HEK293 (cell line): ENCODE results near the gene BBC3.

Experiments
- CTCF ChIP-seq: fragments of 450-650 bp; formaldehyde crosslinking; IDR thresholded peaks from 2 replicates; pipeline ENCODE4 v1.5.1; 2016; ENCODE audit warnings: missing biosample characterization, missing genetic modification characterization
- ZBTB7A ChIP-seq: fragments of 450-650 bp; formaldehyde crosslinking; IDR thresholded peaks from 2 replicates; pipeline ENCODE4 v1.5.1; 2016; ENCODE audit warnings: low read depth, missing biosample characterization, missing genetic modification characterization
- ZNF239 ChIP-seq: fragments of 450-650 bp; formaldehyde crosslinking; IDR thresholded peaks from 2 replicates; pipeline ENCODE4 v1.5.1; 2016; ENCODE audit warnings: missing biosample characterization, missing genetic modification characterization
- TF ChIP-seq, protein P1 (sequence below): fragments of 450-650 bp; formaldehyde crosslinking; conservative IDR thresholded peaks from 2 replicates; pipeline ENCODE4 v1.5.1; 2016; ENCODE audit warnings: low read depth, missing biosample characterization, missing genetic modification characterization
- TF ChIP-seq, protein P2 (sequence below): fragments of 450-650 bp; formaldehyde crosslinking; IDR thresholded peaks from 2 replicates; pipeline ENCODE4 v1.5.1; 2016; ENCODE audit warnings: missing biosample characterization, missing genetic modification characterization

- no peak for TF ChIP-seq ZBTB7A (tag by site-specific recombination)
- TF ChIP-seq CTCF (tag by site-specific recombination): no peak
- no peak for TF ChIP-seq ZNF239 (tag by site-specific recombination)
- TF ChIP-seq, protein P1, sequence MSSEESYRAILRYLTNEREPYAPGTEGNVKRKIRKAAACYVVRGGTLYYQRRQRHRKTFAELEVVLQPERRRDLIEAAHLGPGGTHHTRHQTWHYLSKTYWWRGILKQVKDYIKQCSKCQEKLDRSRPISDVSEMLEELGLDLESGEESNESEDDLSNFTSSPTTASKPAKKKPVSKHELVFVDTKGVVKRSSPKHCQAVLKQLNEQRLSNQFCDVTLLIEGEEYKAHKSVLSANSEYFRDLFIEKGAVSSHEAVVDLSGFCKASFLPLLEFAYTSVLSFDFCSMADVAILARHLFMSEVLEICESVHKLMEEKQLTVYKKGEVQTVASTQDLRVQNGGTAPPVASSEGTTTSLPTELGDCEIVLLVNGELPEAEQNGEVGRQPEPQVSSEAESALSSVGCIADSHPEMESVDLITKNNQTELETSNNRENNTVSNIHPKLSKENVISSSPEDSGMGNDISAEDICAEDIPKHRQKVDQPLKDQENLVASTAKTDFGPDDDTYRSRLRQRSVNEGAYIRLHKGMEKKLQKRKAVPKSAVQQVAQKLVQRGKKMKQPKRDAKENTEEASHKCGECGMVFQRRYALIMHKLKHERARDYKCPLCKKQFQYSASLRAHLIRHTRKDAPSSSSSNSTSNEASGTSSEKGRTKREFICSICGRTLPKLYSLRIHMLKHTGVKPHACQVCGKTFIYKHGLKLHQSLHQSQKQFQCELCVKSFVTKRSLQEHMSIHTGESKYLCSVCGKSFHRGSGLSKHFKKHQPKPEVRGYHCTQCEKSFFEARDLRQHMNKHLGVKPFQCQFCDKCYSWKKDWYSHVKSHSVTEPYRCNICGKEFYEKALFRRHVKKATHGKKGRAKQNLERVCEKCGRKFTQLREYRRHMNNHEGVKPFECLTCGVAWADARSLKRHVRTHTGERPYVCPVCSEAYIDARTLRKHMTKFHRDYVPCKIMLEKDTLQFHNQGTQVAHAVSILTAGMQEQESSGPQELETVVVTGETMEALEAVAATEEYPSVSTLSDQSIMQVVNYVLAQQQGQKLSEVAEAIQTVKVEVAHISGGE: no peak
- TF ChIP-seq, protein P2, sequence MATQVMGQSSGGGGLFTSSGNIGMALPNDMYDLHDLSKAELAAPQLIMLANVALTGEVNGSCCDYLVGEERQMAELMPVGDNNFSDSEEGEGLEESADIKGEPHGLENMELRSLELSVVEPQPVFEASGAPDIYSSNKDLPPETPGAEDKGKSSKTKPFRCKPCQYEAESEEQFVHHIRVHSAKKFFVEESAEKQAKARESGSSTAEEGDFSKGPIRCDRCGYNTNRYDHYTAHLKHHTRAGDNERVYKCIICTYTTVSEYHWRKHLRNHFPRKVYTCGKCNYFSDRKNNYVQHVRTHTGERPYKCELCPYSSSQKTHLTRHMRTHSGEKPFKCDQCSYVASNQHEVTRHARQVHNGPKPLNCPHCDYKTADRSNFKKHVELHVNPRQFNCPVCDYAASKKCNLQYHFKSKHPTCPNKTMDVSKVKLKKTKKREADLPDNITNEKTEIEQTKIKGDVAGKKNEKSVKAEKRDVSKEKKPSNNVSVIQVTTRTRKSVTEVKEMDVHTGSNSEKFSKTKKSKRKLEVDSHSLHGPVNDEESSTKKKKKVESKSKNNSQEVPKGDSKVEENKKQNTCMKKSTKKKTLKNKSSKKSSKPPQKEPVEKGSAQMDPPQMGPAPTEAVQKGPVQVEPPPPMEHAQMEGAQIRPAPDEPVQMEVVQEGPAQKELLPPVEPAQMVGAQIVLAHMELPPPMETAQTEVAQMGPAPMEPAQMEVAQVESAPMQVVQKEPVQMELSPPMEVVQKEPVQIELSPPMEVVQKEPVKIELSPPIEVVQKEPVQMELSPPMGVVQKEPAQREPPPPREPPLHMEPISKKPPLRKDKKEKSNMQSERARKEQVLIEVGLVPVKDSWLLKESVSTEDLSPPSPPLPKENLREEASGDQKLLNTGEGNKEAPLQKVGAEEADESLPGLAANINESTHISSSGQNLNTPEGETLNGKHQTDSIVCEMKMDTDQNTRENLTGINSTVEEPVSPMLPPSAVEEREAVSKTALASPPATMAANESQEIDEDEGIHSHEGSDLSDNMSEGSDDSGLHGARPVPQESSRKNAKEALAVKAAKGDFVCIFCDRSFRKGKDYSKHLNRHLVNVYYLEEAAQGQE (tag by site-specific recombination): no peak
These were observed 5.1 kb downstream of the BBC3 start for GRCh38 chr19:47225746-47226425.
